HepG2 (cell line): Measurements from ENCODE around the gene EPHA4. TPM values are rescaled to one million over a fixed set of nuclear protein-coding genes. Genes with fewer than 3 reads are reported as not detected.
A peak's percentile ranks its signal among the peaks of the same experiment; 100 is the strongest.

Source experiments
- ARNT ChIP-seq: fragments of 450-650 bp; IDR thresholded peaks from 2 replicates; pipeline ENCODE4 v1.6.1; 2017
- CAMTA2 ChIP-seq: sonication (generic); formaldehyde crosslinking; IDR thresholded peaks from 2 replicates; pipeline ENCODE4 v1.4.0; 2020; ENCODE audit warnings: mild to moderate bottlenecking, missing genetic modification reagents, borderline replicate concordance
- CENPX ChIP-seq: sonication (generic); formaldehyde crosslinking; IDR thresholded peaks from 2 replicates; pipeline ENCODE4 v1.9.0; 2021; ENCODE audit warnings: mild to moderate bottlenecking, missing genetic modification reagents, moderate library complexity
- DNMT3B ChIP-seq: conservative IDR thresholded peaks from 2 replicates; pipeline ENCODE4 v1.6.1; 2016; ENCODE audit warnings: missing biosample characterization, control low read depth
- GFI1 ChIP-seq: sonication (generic); formaldehyde crosslinking; IDR thresholded peaks from 2 replicates; pipeline ENCODE4 v1.5.0; 2020; ENCODE audit warnings: missing genetic modification reagents, mild to moderate bottlenecking, borderline replicate concordance
- MXI1 ChIP-seq: IDR thresholded peaks from 3 replicates; pipeline ENCODE4 v1.6.1; 2012; ENCODE audit warnings: low read depth, low read length, inconsistent platforms, borderline replicate concordance
- REXO4 ChIP-seq: sonication (generic); formaldehyde crosslinking; IDR thresholded peaks from 2 replicates; pipeline ENCODE4 v1.8.0; 2022; ENCODE audit warnings: missing genetic modification reagents, mild to moderate bottlenecking, borderline replicate concordance
- TAF15 ChIP-seq: fragments of 200-400 bp; formaldehyde crosslinking; IDR thresholded peaks from one replicate; pipeline ENCODE4 v1.6.1; 2018; ENCODE audit warnings: mild to moderate bottlenecking, low read depth, low read length; ENCODE audit not compliant: poor library complexity, severe bottlenecking
- ZFP91 ChIP-seq: sonication (generic); formaldehyde crosslinking; IDR thresholded peaks from 2 replicates; pipeline ENCODE4 v1.9.0; 2022; ENCODE audit warnings: missing genetic modification reagents, mild to moderate bottlenecking, borderline replicate concordance
- ZMYM4 ChIP-seq: sonication (generic); formaldehyde crosslinking; IDR thresholded peaks from 2 replicates; pipeline ENCODE4 v1.8.1; 2023; ENCODE audit warnings: mild to moderate bottlenecking, missing genetic modification reagents
- ZNF576 ChIP-seq: sonication (generic); formaldehyde crosslinking; IDR thresholded peaks from 2 replicates; pipeline ENCODE4 v1.4.0; 2020; ENCODE audit warnings: mild to moderate bottlenecking, missing genetic modification reagents
- ZNF687 ChIP-seq: sonication (generic); formaldehyde crosslinking; IDR thresholded peaks from 2 replicates; pipeline ENCODE4 v1.5.1; 2020; ENCODE audit warnings: mild to moderate bottlenecking, missing genetic modification reagents, moderate library complexity
- ZSCAN31 ChIP-seq: sonication (generic); formaldehyde crosslinking; IDR thresholded peaks from 2 replicates; pipeline ENCODE4 v1.5.0; 2020; ENCODE audit warnings: low read depth, mild to moderate bottlenecking, missing genetic modification reagents
- polyA plus RNA-seq, 8 experiments: library from polyadenylated mRNA; depleted of rRNA in 3 of 8; stranded (reverse) in 7 of 8; unstranded in 1 of 8; fragments of >200 nt; fragmentation: Illumina TruSeq in 4 of 8; extraction: Trizol in 4 of 8; gene quantifications; 2 replicates each; pipeline versions ENCODE4 v1.2.1 to v1.2.3, GENCODE V29; 2011 to 2016; ENCODE audit warnings: low read depth in 4 of 8, missing spikeins in 1 of 8, mixed read lengths in 1 of 8; ENCODE audit not compliant: insufficient read depth in 1 of 8
- total RNA-seq, 5 experiments: library from RNA; depleted of rRNA; stranded (reverse); fragments of >200 nt; fragmentation: Illumina TruSeq; extraction: Trizol; gene quantifications; 2 replicates each; pipeline ENCODE4 v1.2.3, GENCODE V29; 2016; ENCODE audit warnings: low read depth in 1 of 5
- TF ChIP-seq, protein P1 (sequence below): sonication (generic); formaldehyde crosslinking; IDR thresholded peaks from 2 replicates; pipeline ENCODE4 v1.5.0; 2020; ENCODE audit warnings: missing genetic modification reagents
- TF ChIP-seq, protein P2 (sequence below): sonication (generic); formaldehyde crosslinking; IDR thresholded peaks from 2 replicates; pipeline ENCODE4 v1.4.0; 2020; ENCODE audit warnings: missing genetic modification reagents
- TF ChIP-seq, protein P3 (sequence below): IDR thresholded peaks from 2 replicates; pipeline ENCODE4 v1.6.1; 2016; ENCODE audit warnings: missing biosample characterization, missing genetic modification reagents, low read depth

Gene EPHA4
- total and polyA plus RNA-seq, 2 of the 13 experiments (the other 11 are each of a cell fraction or from before 2014, with no cell fraction given), result not detected

GRCh38 chr2:221573430-221574230, 1.5 kb upstream of the EPHA4 start (continued):
- TF ChIP-seq MXI1 (peak; percentile 24; the same call in 1 of the 3 replicates), REXO4 (CRISPR knock-in tag) (no peak), CAMTA2 (0 out of 2 replicates have a peak, but pooled peaks have one; percentile 81), ZNF687 (peak; percentile 54; the same call in 1 of the 2 replicates), ZFP91 (CRISPR knock-in tag) (peak; percentile 82; the same call in 1 of the 2 replicates), GFI1 (peak; percentile 40; the same call in 1 of the 2 replicates), ZMYM4 (CRISPR knock-in tag) (peak; percentile 51; the same call in 1 of the 2 replicates), CENPX (CRISPR knock-in tag) (no peak), ZNF576 (CRISPR knock-in tag) (peak; percentile 86), ZSCAN31 (peak; percentile 61), ARNT (no peak), TAF15 (no peak), DNMT3B (CRISPR knock-in tag) (no peak)
- TF ChIP-seq, protein P1, sequence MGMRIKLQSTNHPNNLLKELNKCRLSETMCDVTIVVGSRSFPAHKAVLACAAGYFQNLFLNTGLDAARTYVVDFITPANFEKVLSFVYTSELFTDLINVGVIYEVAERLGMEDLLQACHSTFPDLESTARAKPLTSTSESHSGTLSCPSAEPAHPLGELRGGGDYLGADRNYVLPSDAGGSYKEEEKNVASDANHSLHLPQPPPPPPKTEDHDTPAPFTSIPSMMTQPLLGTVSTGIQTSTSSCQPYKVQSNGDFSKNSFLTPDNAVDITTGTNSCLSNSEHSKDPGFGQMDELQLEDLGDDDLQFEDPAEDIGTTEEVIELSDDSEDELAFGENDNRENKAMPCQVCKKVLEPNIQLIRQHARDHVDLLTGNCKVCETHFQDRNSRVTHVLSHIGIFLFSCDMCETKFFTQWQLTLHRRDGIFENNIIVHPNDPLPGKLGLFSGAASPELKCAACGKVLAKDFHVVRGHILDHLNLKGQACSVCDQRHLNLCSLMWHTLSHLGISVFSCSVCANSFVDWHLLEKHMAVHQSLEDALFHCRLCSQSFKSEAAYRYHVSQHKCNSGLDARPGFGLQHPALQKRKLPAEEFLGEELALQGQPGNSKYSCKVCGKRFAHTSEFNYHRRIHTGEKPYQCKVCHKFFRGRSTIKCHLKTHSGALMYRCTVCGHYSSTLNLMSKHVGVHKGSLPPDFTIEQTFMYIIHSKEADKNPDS (CRISPR knock-in tag), result peak; percentile 58; the same call in 1 of the 2 replicates
- TF ChIP-seq, protein P2, sequence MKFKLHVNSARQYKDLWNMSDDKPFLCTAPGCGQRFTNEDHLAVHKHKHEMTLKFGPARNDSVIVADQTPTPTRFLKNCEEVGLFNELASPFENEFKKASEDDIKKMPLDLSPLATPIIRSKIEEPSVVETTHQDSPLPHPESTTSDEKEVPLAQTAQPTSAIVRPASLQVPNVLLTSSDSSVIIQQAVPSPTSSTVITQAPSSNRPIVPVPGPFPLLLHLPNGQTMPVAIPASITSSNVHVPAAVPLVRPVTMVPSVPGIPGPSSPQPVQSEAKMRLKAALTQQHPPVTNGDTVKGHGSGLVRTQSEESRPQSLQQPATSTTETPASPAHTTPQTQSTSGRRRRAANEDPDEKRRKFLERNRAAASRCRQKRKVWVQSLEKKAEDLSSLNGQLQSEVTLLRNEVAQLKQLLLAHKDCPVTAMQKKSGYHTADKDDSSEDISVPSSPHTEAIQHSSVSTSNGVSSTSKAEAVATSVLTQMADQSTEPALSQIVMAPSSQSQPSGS (CRISPR knock-in tag), result no peak; the same call in 1 of the 2 replicates
- TF ChIP-seq, protein P3, sequence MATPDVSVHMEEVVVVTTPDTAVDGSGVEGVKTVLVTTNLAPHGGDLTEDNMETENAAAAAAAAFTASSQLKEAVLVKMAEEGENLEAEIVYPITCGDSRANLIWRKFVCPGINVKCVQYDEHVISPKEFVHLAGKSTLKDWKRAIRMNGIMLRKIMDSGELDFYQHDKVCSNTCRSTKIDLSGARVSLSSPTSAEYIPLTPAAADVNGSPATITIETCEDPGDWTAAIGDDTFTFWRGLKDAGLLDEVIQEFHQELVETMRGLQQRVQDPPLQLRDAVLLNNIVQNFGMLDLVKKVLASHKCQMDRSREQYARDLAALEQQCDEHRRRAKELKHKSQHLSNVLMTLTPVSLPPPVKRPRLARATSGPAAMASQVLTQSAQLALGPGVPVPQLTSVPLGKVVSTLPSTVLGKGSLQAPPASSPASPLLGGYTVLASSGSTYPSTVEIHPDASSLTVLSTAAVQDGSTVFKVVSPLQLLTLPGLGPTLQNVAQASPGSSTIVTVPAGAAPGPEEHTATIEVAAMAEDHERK (CRISPR knock-in tag), result no peak
